ENCODE data around the gene MRC1.

The MRC1 gene

DNA sequence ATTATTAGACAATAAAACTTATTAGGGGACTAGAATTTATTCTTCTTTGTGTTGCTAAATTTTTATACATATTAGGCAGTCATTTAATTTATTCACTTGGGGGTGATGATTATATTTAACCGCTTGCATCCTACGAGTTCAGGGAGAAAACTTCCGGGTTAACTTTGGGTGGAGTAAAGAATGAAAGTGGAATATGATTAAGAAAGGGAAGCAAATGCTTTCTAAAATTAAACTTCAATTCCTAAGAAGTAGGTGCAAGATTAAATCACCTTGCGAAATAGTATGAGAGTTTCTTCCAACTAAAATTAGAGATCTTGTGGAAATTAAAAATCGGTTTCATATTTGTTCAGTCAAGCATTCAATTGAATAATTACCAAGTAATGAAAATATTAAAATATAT, 33.5 kb downstream of the MRC1 start:
- no peak for DNase-seq (ENCODE audit: low read depth in 2 of 3, low spot score in 1 of 3)

- DNase-seq (ENCODE audit: low read depth in 2 of 3, low spot score in 1 of 3), result no peak
These were observed 38.6 kb downstream of the MRC1 start for GRCh38 chr10:17847585-17848296.

- DNase-seq (ENCODE audit: low read depth in 2 of 3, low spot score in 1 of 3), result no peak
These were observed 39.5 kb downstream of the MRC1 start for GRCh38 chr10:17848646-17849045.

- no peak for DNase-seq (ENCODE audit: low read depth in 2 of 3, low spot score in 1 of 3)
These were observed 41.4 kb downstream of the MRC1 start for GRCh38 chr10:17850501-17850900.

GRCh38 chr10:17851611-17852010, 42.5 kb downstream of the MRC1 start:
- no peak for DNase-seq (ENCODE audit: low read depth in 2 of 3, low spot score in 1 of 3)

DNA sequence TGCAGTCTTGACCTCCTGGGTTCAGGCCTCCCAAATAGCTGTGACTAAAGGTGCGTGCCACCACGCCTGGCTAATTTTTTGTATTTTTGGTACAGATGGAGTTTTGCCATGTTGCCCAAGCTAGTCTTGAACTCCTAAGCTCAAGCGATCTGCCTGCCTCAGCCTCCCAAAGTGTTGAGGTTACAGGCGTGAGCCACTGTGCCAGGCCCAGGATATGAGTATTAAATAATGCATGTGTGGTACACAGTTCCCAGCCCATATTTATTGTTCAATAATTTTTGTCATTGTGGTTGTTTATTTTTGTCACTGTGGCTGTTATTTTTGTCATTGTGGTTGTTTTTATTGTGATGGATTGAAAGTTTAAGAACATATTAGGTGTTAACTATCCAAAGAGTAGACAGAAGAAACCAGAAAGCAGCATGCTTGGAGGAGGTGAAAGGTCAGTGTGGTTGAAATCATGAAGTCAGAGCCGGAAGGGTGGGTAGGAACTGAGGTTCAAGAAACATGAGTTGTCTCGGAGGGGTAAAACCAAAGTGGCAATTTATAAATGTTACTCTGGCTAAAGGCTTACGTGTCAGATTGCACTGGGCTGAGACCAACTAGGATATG, 45.0 kb downstream of the MRC1 start:
- DNase-seq (ENCODE audit: low read depth in 2 of 3, low spot score in 1 of 3), result no peak

GRCh38 chr10:17857040-17857439, 47.9 kb downstream of the MRC1 start:
- no peak for DNase-seq (ENCODE audit: low read depth in 2 of 3, low spot score in 1 of 3)

DNA sequence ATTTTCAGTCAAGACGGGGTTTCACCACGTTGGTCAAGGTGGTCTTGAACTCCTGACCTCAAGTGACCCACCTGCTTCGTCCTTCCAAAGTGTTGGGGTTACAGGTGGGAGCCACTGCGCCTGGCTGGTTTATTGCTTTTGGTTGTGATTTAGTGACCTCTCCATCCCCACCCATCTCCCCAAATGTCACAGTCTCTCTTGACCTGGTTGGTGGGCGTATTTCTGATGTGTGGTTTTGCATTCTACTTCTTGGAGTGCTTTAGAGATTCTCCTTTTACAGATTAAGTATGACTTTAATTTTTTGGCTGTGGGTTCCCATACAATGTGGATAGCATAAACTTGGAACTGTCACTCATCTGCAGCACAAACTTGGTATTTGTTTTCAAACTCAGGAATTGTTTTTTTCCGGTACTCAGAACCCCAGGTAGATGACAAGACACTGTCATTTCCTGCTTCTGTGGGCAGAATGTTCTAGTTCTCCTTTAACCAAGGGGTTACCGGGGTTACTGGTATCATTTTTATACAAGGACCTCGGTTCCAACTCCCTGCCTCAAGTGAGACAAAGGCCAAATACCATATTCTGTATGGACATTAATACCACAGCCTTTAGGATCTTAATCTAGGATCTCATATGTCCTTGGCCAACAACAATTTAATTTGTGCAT, 50.5 kb downstream of the MRC1 start:
- DNase-seq (ENCODE audit: low read depth in 2 of 3, low spot score in 1 of 3), result no peak

DNA sequence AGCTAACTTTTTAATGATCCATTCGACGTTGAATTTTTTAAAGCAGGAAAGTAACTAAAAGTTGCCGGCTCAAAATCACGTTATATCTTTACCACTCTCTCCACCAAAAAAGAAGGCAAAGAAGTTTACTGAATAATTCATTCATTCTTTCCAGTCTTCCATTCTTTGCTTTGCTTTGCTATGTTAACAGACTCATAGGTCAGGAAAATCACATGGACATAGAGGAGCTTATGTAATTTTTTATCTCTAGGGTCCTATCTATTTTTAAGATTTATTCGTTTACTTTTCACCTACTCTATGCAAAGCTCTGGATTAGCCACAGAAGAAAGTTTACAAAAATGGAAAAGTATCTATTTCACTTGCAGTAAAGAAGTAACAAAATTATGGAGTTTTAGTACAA, 52.6 kb downstream of the MRC1 start:
- no peak for DNase-seq (ENCODE audit: low read depth in 2 of 3, low spot score in 1 of 3)

DNA sequence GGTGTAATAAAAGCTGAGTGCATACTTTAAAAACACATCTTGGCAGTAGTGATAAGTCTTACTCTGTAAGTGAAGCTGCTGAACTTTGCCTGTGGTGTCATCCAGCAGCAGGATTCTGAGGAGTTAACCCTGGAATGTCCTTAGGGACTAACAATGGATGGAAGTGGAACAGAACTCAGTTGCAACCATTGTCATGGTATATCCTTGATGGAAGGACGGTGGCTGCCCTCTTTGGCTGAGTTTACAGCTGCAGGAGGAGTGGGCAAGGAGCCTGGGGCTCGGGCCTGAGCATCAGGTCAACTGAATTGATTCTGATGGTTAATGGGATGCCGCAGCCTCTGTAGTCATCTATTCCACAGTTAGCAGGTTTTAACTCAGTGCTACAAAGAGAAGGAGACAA, 56.2 kb downstream of the MRC1 start:
- no peak for DNase-seq (ENCODE audit: low read depth in 2 of 3, low spot score in 1 of 3)

DNA sequence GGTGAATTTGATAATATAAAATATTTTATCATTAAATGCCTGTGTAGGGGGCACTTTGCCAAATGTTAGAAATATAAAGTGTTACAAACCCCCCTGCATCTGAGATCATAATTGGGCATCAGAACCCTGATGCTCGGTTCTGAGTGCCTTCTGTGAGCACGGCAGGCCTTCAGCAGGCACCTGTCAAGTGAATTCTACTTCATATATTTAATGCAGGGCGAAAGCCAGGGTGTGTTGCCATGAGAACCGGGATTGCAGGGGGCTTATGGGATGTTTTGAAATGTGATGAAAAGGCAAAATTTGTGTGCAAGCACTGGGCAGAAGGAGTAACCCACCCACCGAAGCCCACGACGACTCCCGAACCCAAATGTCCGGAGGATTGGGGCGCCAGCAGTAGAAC, 57.2 kb downstream of the MRC1 start:
- DNase-seq (ENCODE audit: low read depth in 2 of 3, low spot score in 1 of 3), result no peak

- DNase-seq (ENCODE audit: low read depth in 2 of 3, low spot score in 1 of 3), result no peak
These were observed 57.9 kb downstream of the MRC1 start for GRCh38 chr10:17867056-17867455.

DNA sequence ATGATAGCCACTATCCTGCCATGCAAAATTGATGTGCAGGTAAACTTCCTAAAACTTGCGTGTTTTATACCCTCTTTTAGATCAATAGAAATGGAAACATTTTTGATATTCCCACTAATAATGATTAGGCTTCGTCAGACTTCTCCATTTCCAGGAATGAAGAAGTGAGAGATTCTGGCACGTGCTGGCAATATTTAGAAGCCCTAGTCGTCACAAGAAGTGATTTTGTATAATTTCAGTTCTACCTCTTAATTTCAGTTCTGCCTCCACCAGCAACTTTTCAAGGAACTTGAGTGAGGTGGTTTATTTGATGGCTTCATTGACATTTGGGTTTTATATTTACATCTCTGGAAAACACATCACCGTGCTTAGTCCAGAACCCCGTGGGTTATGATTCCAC, 61.9 kb downstream of the MRC1 start:
- DNase-seq (ENCODE audit: low read depth in 2 of 3, low spot score in 1 of 3), result no peak

- no peak for DNase-seq (ENCODE audit: low read depth in 2 of 3, low spot score in 1 of 3)
These were observed 63.3 kb downstream of the MRC1 start for GRCh38 chr10:17872191-17873091.

DNA sequence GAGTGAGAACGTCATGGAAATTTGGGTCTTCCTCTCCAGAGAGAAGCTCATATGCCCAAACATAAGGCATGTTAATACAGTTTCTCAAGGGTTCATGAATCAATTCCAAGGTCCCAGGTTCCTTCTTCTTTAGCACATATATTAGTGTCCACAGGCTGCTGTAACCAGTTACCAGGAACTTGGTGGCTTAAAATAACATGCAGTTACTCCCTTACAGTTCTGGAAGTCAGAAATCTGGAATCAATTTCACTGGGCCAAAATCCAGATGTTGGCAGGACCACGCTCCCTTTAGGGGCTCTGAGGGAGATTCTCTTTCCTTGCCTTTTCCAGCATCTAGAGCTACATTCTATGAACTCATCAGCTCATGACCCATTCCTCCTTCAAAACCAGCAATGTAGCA, 64.8 kb downstream of the MRC1 start:
- DNase-seq (ENCODE audit: low read depth in 2 of 3, low spot score in 1 of 3), result no peak

DNA sequence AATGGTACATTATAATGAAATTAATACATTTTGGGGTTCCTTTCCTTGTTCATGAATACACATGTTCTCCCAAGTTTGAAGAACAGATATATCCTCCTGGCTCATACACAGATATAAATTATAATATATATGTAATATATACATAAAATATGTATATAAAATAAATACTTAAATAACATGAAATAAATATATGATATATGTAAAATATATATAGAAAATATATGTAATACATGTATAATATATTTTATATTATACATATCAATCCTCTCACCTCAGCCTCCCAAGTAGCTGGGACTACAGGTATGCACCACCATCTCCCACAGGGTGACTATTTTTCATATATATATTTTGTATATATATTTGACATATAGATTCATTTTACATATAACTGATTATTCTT, 68.0 kb downstream of the MRC1 start:
- DNase-seq (ENCODE audit: low read depth in 2 of 3, low spot score in 1 of 3), result no peak

- DNase-seq (ENCODE audit: low read depth in 2 of 3, low spot score in 1 of 3), result no peak
These were observed 69.7 kb downstream of the MRC1 start for GRCh38 chr10:17878896-17879295.

GRCh38 chr10:17880601-17881000, 71.5 kb downstream of the MRC1 start:
- DNase-seq (ENCODE audit: low read depth in 2 of 3, low spot score in 1 of 3), result no peak

DNA sequence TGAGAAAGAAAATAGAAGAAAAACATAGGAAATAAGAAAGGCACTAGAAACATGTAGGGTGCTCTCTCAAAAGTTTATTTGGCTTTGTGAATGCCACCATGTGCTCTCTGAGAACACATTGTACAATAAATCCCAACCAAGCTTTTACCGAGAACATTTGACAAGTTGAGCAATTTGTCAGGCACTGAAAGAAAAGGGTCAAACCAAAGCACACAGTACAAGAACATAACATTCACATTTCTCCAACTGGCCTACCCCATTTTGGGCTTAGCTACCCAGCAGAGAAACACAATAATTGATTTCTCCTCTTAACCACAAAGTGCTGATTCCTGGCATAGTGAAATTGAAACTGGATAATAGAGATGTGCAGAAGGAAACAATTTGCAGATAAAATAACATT, 73.4 kb downstream of the MRC1 start:
- DNase-seq (ENCODE audit: low read depth in 2 of 3, low spot score in 1 of 3), result no peak

- DNase-seq (ENCODE audit: low read depth in 2 of 3, low spot score in 1 of 3), result no peak
These were observed 74.5 kb downstream of the MRC1 start for GRCh38 chr10:17883621-17884020.

- no peak for DNase-seq (ENCODE audit: low read depth in 2 of 3, low spot score in 1 of 3)
These were observed 79.0 kb downstream of the MRC1 start for GRCh38 chr10:17888189-17888588.

GRCh38 chr10:17891435-17891834, 82.3 kb downstream of the MRC1 start:
- DNase-seq (ENCODE audit: low read depth in 2 of 3, low spot score in 1 of 3), result no peak

Measured in stimulated activated CD4-positive, alpha-beta T cell treated with anti-CD3 and anti-CD28 coated beads, Interleukin-12 subunit alpha, Interleukin-12 subunit beta, amount 100 ng/mL, for 48 hours (primary cell).